A375 (cell line): Measurements from ENCODE around the gene PRICKLE1. TPM values are rescaled to one million over a fixed set of nuclear protein-coding genes. Genes with fewer than 3 reads are reported as not detected.

Source experiments
- small RNA-seq: library from RNA; depleted of rRNA; stranded (forward); fragments of <200 nt; gene quantifications from one replicate; pipeline ENCODE3, GENCODE V24; 2014
- total RNA-seq: library from RNA; depleted of rRNA; stranded (reverse); fragments of >200 nt; shearing (Covaris generic); gene quantifications from 2 replicates; pipeline ENCODE4 v1.2.3, GENCODE V29; 2014; rRNA removed

Gene PRICKLE1
- 7.4 and 21.6 TPM in 2 replicates for total RNA-seq

DNA sequence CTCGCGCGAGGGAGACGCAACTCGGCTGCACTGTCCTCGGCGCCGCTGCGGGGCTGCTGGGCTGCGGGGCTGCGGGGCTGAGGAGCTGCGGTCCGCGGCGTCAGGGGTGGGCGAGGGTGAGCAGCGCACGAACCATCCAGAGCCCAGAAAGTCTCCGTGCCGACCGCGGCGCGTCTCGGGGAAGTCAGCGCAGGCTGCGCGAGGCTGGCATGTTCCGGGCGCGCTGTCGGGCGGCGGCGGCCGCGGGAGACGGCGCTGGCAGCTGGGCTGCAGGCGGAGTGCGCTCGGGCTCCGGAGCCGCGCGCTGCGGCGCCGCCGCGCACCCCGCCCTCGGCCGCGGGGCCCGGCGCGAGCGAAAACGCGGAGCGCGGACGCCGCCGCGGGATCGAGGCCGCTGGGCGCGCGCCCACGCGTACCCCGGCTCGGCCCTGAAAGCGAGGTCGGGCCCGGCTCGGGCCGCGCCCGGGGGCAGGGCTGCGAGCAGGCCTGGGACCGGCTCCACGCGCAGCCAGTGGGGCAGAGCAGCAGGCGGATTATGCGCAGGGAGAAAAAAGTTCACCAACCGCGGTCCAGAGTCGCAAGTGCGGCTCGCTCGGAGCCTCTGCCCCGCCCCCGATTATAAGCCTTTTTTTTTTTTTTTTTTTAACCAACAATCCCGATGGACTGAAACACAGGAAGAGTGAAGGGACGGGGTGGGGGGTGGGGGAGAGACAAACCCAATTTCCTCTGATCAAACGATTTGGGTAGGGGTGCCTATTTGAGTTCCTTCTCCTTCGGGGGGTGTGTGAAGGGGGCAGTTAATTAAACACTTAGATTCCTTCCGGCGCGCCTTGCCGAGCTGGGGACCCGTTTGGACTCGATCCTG, at the start of gene PRICKLE1:
Gene PRICKLE1, minus strand, starts transcription at position 282 of the 865 bp plus-strand sequence. CDS start 117,230 bp downstream, outside the sequence.

Small RNA genes lying within 50 kb of the gene (small RNA-seq; reads per million reads assigned to genes)
- gene AC079600.1 (not detected), gene AC079600.2 (not detected), gene RF00019 (not detected)
